Measurements from ENCODE around the gene AOAH. TPM values are rescaled to one million over a fixed set of nuclear protein-coding genes. Genes with fewer than 3 reads are reported as not detected.

The AOAH gene
- total and polyA plus RNA-seq, 2 donors (not counting 3 experiments of a cell fraction or from before 2014, with no cell fraction given): not detected

DNA sequence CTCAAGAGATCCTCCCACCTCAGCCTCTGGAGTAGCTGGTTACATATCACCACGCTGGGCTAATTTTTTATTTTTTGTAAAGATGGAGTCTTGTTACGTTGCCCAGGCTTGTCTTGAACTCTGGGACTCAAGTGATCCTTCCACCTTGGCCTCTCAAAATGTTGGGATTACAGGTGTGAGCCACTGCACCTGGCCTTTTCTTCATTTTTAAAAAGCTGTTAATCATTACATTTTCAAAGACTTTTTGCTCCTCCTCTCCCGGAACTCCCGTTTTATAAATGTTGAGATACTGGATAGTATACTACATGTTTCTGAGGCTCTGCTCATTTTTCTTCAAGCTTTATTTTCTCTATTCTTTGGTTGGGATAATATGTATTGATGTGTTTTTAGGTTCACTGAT lies 16.4 kb downstream of the AOAH start:
- no TSS peak for BruUV-seq (replicated peaks)
- H3K79me2 ChIP-seq (ENCODE audit: control insufficient read depth, insufficient read depth, low read length): no peaks in the 10 kb centered on the region
- CTCF ChIA-PET: no interaction called here

More for the DNA sequence above, 16.4 kb downstream of the AOAH start:
- dilution Hi-C loops (cut with MboI; ENCODE audit: extremely low pct_ligation_motif_present, low sequenced_read_pairs): no loop called here
- Histone ChIP-seq H3K4me3 (replicated peaks in 1 of 3; ENCODE audit: insufficient read depth in 1 of 3, low read depth in 1 of 3, low read length in 3 of 3) (no peak overlapping the region), H3K9me3 (replicated peaks; ENCODE audit: control insufficient read depth, insufficient read depth, low read length) (no peaks in the 10 kb centered on the region), H4K20me1 (replicated peaks; ENCODE audit: control insufficient read depth, extremely low read depth, insufficient read depth, low read length) (no peaks in the 10 kb centered on the region), H3K36me3 (ENCODE audit: control insufficient read depth in 2 of 2, extremely low read depth in 1 of 2, insufficient read depth in 2 of 2, low read length in 2 of 2) (no peaks in the 10 kb centered on the region), H3K27ac (ENCODE audit: insufficient read depth, low read depth, low read length) (no peak overlapping the region), H3K27me3 (ENCODE audit: control insufficient read depth in 2 of 2, insufficient read depth in 2 of 2, low read length in 2 of 2) (no peaks in the 10 kb centered on the region), H3K4me1 (ENCODE audit: control insufficient read depth, extremely low read depth, insufficient read depth, low read length) (no peaks in the 10 kb centered on the region), H3K4me2 (ENCODE audit: insufficient read depth, low read length) (no peak overlapping the region), H3K9ac (replicated peaks; ENCODE audit: extremely low read depth, insufficient read depth, low read length) (no peak overlapping the region), H3K9me1 (replicated peaks; ENCODE audit: control insufficient read depth, extremely low read depth, insufficient read depth, low read length) (no peaks in the 10 kb centered on the region), H2AFZ (ENCODE audit: low read depth, low read length) (no peak overlapping the region)
- POLR2A ChIA-PET: no interaction called here
- DNase-seq (ENCODE audit: low read depth, low spot score) (no peak), FAIRE-seq (no peak)
- intact Hi-C loops (cut with micrococcal nuclease): no loop called here
- TF ChIP-seq POLR2AphosphoS5 (IDR thresholded peaks at IDR 0.05; ENCODE audit: insufficient read depth, low read depth, low read length) (no peak), FOS (IDR thresholded peaks at IDR 0.05; ENCODE audit: borderline replicate concordance, insufficient read depth, low read length) (no peak), MYC (IDR thresholded peaks at IDR 0.05; ENCODE audit: low read depth, low read length) (no peak), POLR2A (IDR thresholded peaks at IDR 0.05; ENCODE audit: low read depth, low read length) (no peak), JUN (IDR thresholded peaks at IDR 0.05; ENCODE audit: borderline replicate concordance, insufficient read depth, insufficient read length, low read depth) (no peak), EZH2 (IDR thresholded peaks at IDR 0.05; ENCODE audit: borderline replicate concordance, low read depth, low read length, severe bottlenecking) (no peak), CTCF (IDR thresholded peaks at IDR 0.05; ENCODE audit: extremely low read depth in 1 of 2, insufficient read depth in 1 of 2, low read depth in 1 of 2, low read length in 2 of 2) (no peak), MAX (IDR thresholded peaks at IDR 0.05; ENCODE audit: insufficient read depth, insufficient read length) (no peak), GATA2 (IDR thresholded peaks at IDR 0.05; ENCODE audit: insufficient read depth, insufficient read length, low read depth, low read length) (no peak)

Measured in endothelial cell of umbilical vein (primary cell).